GM21447 (cell line): ENCODE measurements around the gene E2F1.

Experiments used
- ATAC-seq: cut with Tn5 transposase; IDR thresholded peaks from one replicate; pipeline ENCODE4 v1.9.1; 2021; ENCODE audit not compliant: unreplicated experiment

Gene E2F1

GRCh38 chr20:33687993-33688937 is 2.1 kb upstream of the E2F1 start:
- ATAC-seq: no peak

GRCh38 chr20:33687370-33687915 is 1.3 kb upstream of the E2F1 start:
- ATAC-seq: no peak

GRCh38 chr20:33686984-33687366 is 790 bp upstream of the E2F1 start:
- no peak for ATAC-seq

GRCh38 chr20:33685328-33686099 is 671 bp downstream of the E2F1 start:
- peak; percentile 52 for ATAC-seq

- no peak for ATAC-seq
Measured at GRCh38 chr20:33684533-33685327, 1.5 kb downstream of the E2F1 start.

GRCh38 chr20:33681728-33682353 is 4.3 kb downstream of the E2F1 start:
- ATAC-seq: no peak

- ATAC-seq: no peak
Measured at GRCh38 chr20:33681288-33681687, 4.9 kb downstream of the E2F1 start.

- no peak for ATAC-seq
Measured at GRCh38 chr20:33680686-33681085, 5.5 kb downstream of the E2F1 start.

GRCh38 chr20:33679758-33680485 is 6.3 kb downstream of the E2F1 start:
- ATAC-seq: peak; percentile 65

- no peak for ATAC-seq
Measured at GRCh38 chr20:33677991-33678702, 8.0 kb downstream of the E2F1 start.

GRCh38 chr20:33676652-33677645 is 9.2 kb downstream of the E2F1 start:
- ATAC-seq: no peak

- no peak for ATAC-seq
Measured at GRCh38 chr20:33676121-33676520, 10.1 kb downstream of the E2F1 start.

GRCh38 chr20:33675136-33675959 is 10.8 kb downstream of the E2F1 start:
- no peak for ATAC-seq

- ATAC-seq: peak; percentile 73
Measured at GRCh38 chr20:33674294-33675135, 11.7 kb downstream of the E2F1 start, which contains the start of gene NECAB3. Gene NECAB3 (minus strand): TSS chr20:33674428. CDS start chr20:33674352, 76 bp downstream.

- ATAC-seq: peak; percentile 12
Measured at GRCh38 chr20:33673410-33674293, 12.5 kb downstream of the E2F1 start.
